HepG2 (cell line): ENCODE measurements around the gene LAMB4. TPM values are rescaled to one million over a fixed set of nuclear protein-coding genes. Genes with fewer than 3 reads are reported as not detected.
A peak's percentile ranks its signal among the peaks of the same experiment; 100 is the strongest.

ENCODE experiments used
- KDM6A ChIP-seq: IDR thresholded peaks from 2 replicates; pipeline ENCODE4 v1.6.1; 2016; ENCODE audit warnings: low read depth
- NCOA2 ChIP-seq: sonication (generic); formaldehyde crosslinking; IDR thresholded peaks from 2 replicates; pipeline ENCODE4 v1.8.0; 2022; ENCODE audit warnings: inconsistent platforms
- NONO ChIP-seq, 2 experiments: fragments of 450-650 bp in 1 of 2; sonication (generic) in 1 of 2; formaldehyde crosslinking in 1 of 2; IDR thresholded peaks in 1 of 2; conservative IDR thresholded peaks in 1 of 2; 2 replicates each; pipeline versions ENCODE4 v1.6.1 to v1.8.0; 2017 to 2022; ENCODE audit warnings: mild to moderate bottlenecking in 1 of 2, missing genetic modification reagents in 1 of 2, moderate library complexity in 1 of 2
- RARA ChIP-seq: IDR thresholded peaks from 2 replicates; pipeline ENCODE4 v1.6.1; 2016; ENCODE audit warnings: missing genetic modification reagents, missing compliant biosample characterization
- SAP130 ChIP-seq: IDR thresholded peaks from 2 replicates; pipeline ENCODE4 v1.6.1; 2016; ENCODE audit warnings: low read depth
- SOX6 ChIP-seq, 2 experiments: fragments of 450-650 bp in 1 of 2; sonication (generic) in 1 of 2; formaldehyde crosslinking in 1 of 2; IDR thresholded peaks; 2 replicates each; pipeline versions ENCODE4 v1.4.0 to v1.6.1; 2017 to 2020; ENCODE audit warnings: antibody characterized with exemption in 1 of 2, mild to moderate bottlenecking in 1 of 2, missing genetic modification reagents in 1 of 2
- ZEB1 ChIP-seq: IDR thresholded peaks from 2 replicates; pipeline ENCODE4 v1.6.1; 2012; ENCODE audit warnings: mild to moderate bottlenecking, low read depth, inconsistent platforms; ENCODE audit not compliant: insufficient replicate concordance
- ZNF430 ChIP-seq: sonication (generic); formaldehyde crosslinking; IDR thresholded peaks from 2 replicates; pipeline ENCODE4 v1.9.0; 2021; ENCODE audit warnings: mild to moderate bottlenecking, missing genetic modification reagents
- ZNF788 ChIP-seq: sonication (generic); formaldehyde crosslinking; IDR thresholded peaks from 2 replicates; pipeline ENCODE4 v1.5.0; 2020; ENCODE audit warnings: mild to moderate bottlenecking, missing genetic modification reagents, borderline replicate concordance
- ZSCAN29 ChIP-seq: sonication (generic); formaldehyde crosslinking; conservative IDR thresholded peaks from 2 replicates; pipeline ENCODE4 v1.4.0; 2020; ENCODE audit warnings: mild to moderate bottlenecking, missing genetic modification reagents
- ZSCAN31 ChIP-seq: sonication (generic); formaldehyde crosslinking; IDR thresholded peaks from 2 replicates; pipeline ENCODE4 v1.5.0; 2020; ENCODE audit warnings: low read depth, mild to moderate bottlenecking, missing genetic modification reagents
- polyA plus RNA-seq, 8 experiments: library from polyadenylated mRNA; depleted of rRNA in 3 of 8; stranded (reverse) in 7 of 8; unstranded in 1 of 8; fragments of >200 nt; fragmentation: Illumina TruSeq in 4 of 8; extraction: Trizol in 4 of 8; gene quantifications; 2 replicates each; pipeline versions ENCODE4 v1.2.1 to v1.2.3, GENCODE V29; 2011 to 2016; ENCODE audit warnings: low read depth in 4 of 8, missing spikeins in 1 of 8, mixed read lengths in 1 of 8; ENCODE audit not compliant: insufficient read depth in 1 of 8
- total RNA-seq, 5 experiments: library from RNA; depleted of rRNA; stranded (reverse); fragments of >200 nt; fragmentation: Illumina TruSeq; extraction: Trizol; gene quantifications; 2 replicates each; pipeline ENCODE4 v1.2.3, GENCODE V29; 2016; ENCODE audit warnings: low read depth in 1 of 5
- TF ChIP-seq, protein P1 (sequence below): sonication (generic); formaldehyde crosslinking; IDR thresholded peaks from 2 replicates; pipeline ENCODE4 v1.5.1; 2020; ENCODE audit warnings: mild to moderate bottlenecking, missing genetic modification reagents, moderate library complexity
- TF ChIP-seq, protein P2 (sequence below): IDR thresholded peaks from 2 replicates; pipeline ENCODE4 v1.4.0; 2020; ENCODE audit warnings: mild to moderate bottlenecking, missing genetic modification reagents
- TF ChIP-seq, protein P3 (sequence below): sonication (generic); formaldehyde crosslinking; IDR thresholded peaks from 2 replicates; pipeline ENCODE4 v1.4.0; 2020; ENCODE audit warnings: missing genetic modification reagents
- TF ChIP-seq, protein P4 (sequence below): sonication (generic); formaldehyde crosslinking; IDR thresholded peaks from 2 replicates; pipeline ENCODE4 v1.8.1; 2023; ENCODE audit warnings: mild to moderate bottlenecking, missing genetic modification reagents, borderline replicate concordance
- TF ChIP-seq, protein P5 (sequence below): sonication (generic); formaldehyde crosslinking; IDR thresholded peaks from 2 replicates; pipeline ENCODE4 v1.4.0; 2020; ENCODE audit warnings: missing genetic modification reagents

Gene LAMB4
- total and polyA plus RNA-seq, 2 of the 13 experiments (the other 11 are each of a cell fraction or from before 2014, with no cell fraction given): 0.05 TPM; not detected in 1

DNA sequence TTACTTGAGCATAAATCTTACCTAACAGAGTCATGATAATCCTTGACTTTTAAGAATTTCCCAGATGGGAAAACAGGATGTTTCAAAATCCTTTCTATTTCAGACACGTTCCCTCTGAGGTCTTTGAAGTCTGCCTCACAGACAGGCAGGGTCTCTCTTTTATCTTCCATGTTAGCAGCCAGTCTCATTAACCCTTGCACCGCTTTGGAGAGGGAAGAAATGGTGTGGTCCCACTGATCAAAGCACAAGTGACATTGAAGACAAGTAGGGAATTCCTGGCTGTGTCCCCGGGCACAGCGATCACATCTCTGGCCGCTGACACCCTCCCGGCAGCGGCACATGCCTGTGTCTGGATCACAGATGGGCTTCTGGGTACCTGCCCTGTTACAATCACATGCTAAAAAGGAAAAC lies 74.5 kb downstream of the LAMB4 start (continued):
- TF ChIP-seq, protein P1, sequence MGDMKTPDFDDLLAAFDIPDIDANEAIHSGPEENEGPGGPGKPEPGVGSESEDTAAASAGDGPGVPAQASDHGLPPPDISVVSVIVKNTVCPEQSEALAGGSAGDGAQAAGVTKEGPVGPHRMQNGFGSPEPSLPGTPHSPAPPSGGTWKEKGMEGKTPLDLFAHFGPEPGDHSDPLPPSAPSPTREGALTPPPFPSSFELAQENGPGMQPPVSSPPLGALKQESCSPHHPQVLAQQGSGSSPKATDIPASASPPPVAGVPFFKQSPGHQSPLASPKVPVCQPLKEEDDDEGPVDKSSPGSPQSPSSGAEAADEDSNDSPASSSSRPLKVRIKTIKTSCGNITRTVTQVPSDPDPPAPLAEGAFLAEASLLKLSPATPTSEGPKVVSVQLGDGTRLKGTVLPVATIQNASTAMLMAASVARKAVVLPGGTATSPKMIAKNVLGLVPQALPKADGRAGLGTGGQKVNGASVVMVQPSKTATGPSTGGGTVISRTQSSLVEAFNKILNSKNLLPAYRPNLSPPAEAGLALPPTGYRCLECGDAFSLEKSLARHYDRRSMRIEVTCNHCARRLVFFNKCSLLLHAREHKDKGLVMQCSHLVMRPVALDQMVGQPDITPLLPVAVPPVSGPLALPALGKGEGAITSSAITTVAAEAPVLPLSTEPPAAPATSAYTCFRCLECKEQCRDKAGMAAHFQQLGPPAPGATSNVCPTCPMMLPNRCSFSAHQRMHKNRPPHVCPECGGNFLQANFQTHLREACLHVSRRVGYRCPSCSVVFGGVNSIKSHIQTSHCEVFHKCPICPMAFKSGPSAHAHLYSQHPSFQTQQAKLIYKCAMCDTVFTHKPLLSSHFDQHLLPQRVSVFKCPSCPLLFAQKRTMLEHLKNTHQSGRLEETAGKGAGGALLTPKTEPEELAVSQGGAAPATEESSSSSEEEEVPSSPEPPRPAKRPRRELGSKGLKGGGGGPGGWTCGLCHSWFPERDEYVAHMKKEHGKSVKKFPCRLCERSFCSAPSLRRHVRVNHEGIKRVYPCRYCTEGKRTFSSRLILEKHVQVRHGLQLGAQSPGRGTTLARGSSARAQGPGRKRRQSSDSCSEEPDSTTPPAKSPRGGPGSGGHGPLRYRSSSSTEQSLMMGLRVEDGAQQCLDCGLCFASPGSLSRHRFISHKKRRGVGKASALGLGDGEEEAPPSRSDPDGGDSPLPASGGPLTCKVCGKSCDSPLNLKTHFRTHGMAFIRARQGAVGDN (CRISPR knock-in tag): peak; percentile 44
- TF ChIP-seq ZNF788 (CRISPR knock-in tag) (no peak), ZEB1 (no peak), ZSCAN31 (CRISPR knock-in tag) (no peak), ZSCAN29 (CRISPR knock-in tag) (no peak), NONO (IDR thresholded peaks at IDR 0.05) (no peak), NONO (CRISPR knock-in tag; conservative IDR thresholded peaks at IDR 0.05) (no peak), SOX6 (IDR thresholded peaks at IDR 0.05) (no peak), SOX6 (CRISPR knock-in tag; IDR thresholded peaks at IDR 0.05) (peak; percentile 34; the same call in 1 of the 2 replicates), ZNF430 (CRISPR knock-in tag) (0 out of 2 replicates have a peak, but pooled peaks have one; percentile 36), RARA (CRISPR knock-in tag) (peak; percentile 50; the same call in 1 of the 2 replicates), NCOA2 (peak; percentile 89), KDM6A (CRISPR knock-in tag) (0 out of 2 replicates have a peak, but pooled peaks have one; percentile 27), SAP130 (CRISPR knock-in tag) (0 out of 2 replicates have a peak, but pooled peaks have one; percentile 19)
- TF ChIP-seq, protein P2, sequence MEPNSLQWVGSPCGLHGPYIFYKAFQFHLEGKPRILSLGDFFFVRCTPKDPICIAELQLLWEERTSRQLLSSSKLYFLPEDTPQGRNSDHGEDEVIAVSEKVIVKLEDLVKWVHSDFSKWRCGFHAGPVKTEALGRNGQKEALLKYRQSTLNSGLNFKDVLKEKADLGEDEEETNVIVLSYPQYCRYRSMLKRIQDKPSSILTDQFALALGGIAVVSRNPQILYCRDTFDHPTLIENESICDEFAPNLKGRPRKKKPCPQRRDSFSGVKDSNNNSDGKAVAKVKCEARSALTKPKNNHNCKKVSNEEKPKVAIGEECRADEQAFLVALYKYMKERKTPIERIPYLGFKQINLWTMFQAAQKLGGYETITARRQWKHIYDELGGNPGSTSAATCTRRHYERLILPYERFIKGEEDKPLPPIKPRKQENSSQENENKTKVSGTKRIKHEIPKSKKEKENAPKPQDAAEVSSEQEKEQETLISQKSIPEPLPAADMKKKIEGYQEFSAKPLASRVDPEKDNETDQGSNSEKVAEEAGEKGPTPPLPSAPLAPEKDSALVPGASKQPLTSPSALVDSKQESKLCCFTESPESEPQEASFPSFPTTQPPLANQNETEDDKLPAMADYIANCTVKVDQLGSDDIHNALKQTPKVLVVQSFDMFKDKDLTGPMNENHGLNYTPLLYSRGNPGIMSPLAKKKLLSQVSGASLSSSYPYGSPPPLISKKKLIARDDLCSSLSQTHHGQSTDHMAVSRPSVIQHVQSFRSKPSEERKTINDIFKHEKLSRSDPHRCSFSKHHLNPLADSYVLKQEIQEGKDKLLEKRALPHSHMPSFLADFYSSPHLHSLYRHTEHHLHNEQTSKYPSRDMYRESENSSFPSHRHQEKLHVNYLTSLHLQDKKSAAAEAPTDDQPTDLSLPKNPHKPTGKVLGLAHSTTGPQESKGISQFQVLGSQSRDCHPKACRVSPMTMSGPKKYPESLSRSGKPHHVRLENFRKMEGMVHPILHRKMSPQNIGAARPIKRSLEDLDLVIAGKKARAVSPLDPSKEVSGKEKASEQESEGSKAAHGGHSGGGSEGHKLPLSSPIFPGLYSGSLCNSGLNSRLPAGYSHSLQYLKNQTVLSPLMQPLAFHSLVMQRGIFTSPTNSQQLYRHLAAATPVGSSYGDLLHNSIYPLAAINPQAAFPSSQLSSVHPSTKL (CRISPR knock-in tag): peak; percentile 74
- TF ChIP-seq, protein P3, sequence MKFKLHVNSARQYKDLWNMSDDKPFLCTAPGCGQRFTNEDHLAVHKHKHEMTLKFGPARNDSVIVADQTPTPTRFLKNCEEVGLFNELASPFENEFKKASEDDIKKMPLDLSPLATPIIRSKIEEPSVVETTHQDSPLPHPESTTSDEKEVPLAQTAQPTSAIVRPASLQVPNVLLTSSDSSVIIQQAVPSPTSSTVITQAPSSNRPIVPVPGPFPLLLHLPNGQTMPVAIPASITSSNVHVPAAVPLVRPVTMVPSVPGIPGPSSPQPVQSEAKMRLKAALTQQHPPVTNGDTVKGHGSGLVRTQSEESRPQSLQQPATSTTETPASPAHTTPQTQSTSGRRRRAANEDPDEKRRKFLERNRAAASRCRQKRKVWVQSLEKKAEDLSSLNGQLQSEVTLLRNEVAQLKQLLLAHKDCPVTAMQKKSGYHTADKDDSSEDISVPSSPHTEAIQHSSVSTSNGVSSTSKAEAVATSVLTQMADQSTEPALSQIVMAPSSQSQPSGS (CRISPR knock-in tag): peak; percentile 38; the same call in 1 of the 2 replicates
- TF ChIP-seq, protein P4, sequence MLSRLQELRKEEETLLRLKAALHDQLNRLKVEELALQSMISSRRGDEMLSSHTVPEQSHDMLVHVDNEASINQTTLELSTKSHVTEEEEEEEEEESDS (CRISPR knock-in tag): no peak
- TF ChIP-seq, protein P5, sequence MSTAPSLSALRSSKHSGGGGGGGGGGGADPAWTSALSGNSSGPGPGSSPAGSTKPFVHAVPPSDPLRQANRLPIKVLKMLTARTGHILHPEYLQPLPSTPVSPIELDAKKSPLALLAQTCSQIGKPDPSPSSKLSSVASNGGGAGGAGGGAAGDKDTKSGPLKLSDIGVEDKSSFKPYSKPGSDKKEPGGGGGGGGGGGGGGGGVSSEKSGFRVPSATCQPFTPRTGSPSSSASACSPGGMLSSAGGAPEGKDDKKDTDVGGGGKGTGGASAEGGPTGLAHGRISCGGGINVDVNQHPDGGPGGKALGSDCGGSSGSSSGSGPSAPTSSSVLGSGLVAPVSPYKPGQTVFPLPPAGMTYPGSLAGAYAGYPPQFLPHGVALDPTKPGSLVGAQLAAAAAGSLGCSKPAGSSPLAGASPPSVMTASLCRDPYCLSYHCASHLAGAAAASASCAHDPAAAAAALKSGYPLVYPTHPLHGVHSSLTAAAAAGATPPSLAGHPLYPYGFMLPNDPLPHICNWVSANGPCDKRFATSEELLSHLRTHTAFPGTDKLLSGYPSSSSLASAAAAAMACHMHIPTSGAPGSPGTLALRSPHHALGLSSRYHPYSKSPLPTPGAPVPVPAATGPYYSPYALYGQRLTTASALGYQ (CRISPR knock-in tag): 0 out of 2 replicates have a peak, but pooled peaks have one; percentile 23
